Measurements from ENCODE around the gene DHX40.

Gene DHX40

DNA sequence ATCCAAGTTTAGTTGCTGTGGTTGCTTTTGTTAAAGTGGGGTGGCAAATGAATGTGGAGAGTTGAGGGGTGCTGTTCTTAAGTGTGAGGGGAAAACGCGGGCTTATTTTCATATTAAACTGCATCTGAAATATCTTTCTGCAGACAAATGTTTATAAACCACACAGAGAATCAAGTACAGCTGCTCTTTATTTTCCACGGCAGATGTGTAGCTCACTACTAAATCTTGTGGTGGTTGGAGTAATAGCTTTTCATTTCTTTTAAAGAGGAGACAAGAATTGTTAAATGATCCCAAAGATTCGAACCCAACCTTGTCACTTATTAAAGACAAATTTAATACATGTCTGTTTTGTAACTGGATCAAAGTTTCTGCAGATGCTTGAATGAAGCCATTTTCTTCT, 56.4 kb downstream of the DHX40 start:
- Histone ChIP-seq H3K27ac (ENCODE audit: low read depth, low read length) (peak overlapping the region; percentile 61), H3K9ac (ENCODE audit: low read length) (peak overlapping the region; percentile 100), H3F3A (ENCODE audit: insufficient read depth) (peaks cover 29% of the 10 kb centered on the region), H3K79me2 (ENCODE audit: insufficient read depth, low read length) (peaks cover 79% of the 10 kb centered on the region), H3K36me3 (ENCODE audit: low read length) (peaks cover 15% of the 10 kb centered on the region), H3K4me3 (ENCODE audit: insufficient read depth, low read length, poor library complexity, severe bottlenecking) (peak overlapping the region; percentile 100), H3K4me2 (ENCODE audit: low read depth, low read length, poor library complexity, severe bottlenecking) (peak overlapping the region; percentile 96), H3K27me3 (ENCODE audit: low read length) (no peaks in the 10 kb centered on the region), H3K9me3 (ENCODE audit: insufficient read depth, low read length) (no peaks in the 10 kb centered on the region), H3K9me2 (replicated peaks; ENCODE audit: insufficient read depth, low read length) (no peaks in the 10 kb centered on the region), H2AFZ (ENCODE audit: low read depth, low read length, severe bottlenecking) (no peak overlapping the region), H4K20me1 (ENCODE audit: low read depth, low read length) (peaks cover 48% of the 10 kb centered on the region)
- TF ChIP-seq, protein P1, sequence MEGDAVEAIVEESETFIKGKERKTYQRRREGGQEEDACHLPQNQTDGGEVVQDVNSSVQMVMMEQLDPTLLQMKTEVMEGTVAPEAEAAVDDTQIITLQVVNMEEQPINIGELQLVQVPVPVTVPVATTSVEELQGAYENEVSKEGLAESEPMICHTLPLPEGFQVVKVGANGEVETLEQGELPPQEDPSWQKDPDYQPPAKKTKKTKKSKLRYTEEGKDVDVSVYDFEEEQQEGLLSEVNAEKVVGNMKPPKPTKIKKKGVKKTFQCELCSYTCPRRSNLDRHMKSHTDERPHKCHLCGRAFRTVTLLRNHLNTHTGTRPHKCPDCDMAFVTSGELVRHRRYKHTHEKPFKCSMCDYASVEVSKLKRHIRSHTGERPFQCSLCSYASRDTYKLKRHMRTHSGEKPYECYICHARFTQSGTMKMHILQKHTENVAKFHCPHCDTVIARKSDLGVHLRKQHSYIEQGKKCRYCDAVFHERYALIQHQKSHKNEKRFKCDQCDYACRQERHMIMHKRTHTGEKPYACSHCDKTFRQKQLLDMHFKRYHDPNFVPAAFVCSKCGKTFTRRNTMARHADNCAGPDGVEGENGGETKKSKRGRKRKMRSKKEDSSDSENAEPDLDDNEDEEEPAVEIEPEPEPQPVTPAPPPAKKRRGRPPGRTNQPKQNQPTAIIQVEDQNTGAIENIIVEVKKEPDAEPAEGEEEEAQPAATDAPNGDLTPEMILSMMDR (IDR thresholded peaks at IDR 0.05; ENCODE audit: insufficient read depth, low read length, poor library complexity, severe bottlenecking) = no peak
- TF ChIP-seq EZH2phosphoT487 (conservative IDR thresholded peaks at IDR 0.05; ENCODE audit: low read length) = no peak

DNA sequence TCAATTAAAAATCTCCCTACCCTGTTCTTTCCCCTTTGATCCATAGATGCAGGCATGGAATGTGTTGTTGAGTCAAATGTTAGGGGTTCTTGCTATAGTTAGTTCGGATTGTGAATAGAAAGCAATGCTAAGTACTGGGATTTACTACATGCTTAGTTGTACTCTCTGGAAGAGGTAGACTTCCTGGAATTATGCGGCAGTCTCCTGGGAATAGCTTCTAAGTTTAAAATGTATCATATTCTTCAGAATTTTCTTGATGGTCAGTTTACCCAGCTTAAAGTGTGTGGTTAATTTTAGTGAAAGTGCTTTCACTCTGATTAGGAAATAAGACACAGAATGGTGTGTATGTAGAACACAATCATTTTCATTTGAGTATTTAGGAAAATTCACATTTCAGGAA, 57.7 kb downstream of the DHX40 start:
- Histone ChIP-seq H3K4me3 (ENCODE audit: insufficient read depth, low read length, poor library complexity, severe bottlenecking) (peak overlapping the region; percentile 24), H3K9me3 (ENCODE audit: insufficient read depth, low read length) (no peaks in the 10 kb centered on the region), H4K20me1 (ENCODE audit: low read depth, low read length) (peaks cover 60% of the 10 kb centered on the region)

DNA sequence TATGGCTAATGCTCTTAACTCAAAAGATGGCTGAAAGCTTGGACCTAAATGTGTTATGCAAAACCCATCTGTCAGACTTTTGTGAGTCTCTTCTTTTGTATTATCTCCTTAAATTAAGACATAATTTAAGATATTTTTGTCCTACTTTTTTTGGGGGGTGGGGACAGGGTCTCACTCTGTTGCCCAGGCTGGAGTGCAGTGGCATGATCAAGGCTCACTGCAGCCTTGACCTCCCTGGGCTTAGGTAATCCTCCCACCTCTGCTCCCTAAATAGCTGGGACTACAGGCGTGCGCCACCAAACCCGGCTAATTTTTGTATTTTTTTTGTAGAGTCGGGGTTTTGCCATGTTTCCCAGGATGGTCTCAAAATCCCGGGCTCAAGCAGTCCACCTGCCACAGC, 61.3 kb downstream of the DHX40 start:
- Histone ChIP-seq H4K20me1 (ENCODE audit: low read depth, low read length) (peaks cover 58% of the 10 kb centered on the region), H3F3A (ENCODE audit: insufficient read depth) (peaks cover 21% of the 10 kb centered on the region; the same call in 1 of the 2 replicates), H2AFZ (ENCODE audit: low read depth, low read length, severe bottlenecking) (no peak overlapping the region), H3K36me3 (ENCODE audit: low read length) (peaks cover 15% of the 10 kb centered on the region), H3K4me2 (ENCODE audit: low read depth, low read length, poor library complexity, severe bottlenecking) (peak overlapping the region; percentile 21), H3K4me3 (ENCODE audit: insufficient read depth, low read length, poor library complexity, severe bottlenecking) (no peak overlapping the region), H3K9ac (ENCODE audit: low read length) (no peak overlapping the region), H3K79me2 (ENCODE audit: insufficient read depth, low read length) (peaks cover 100% of the 10 kb centered on the region), H3K9me3 (ENCODE audit: insufficient read depth, low read length) (no peaks in the 10 kb centered on the region), H3K9me2 (replicated peaks; ENCODE audit: insufficient read depth, low read length) (no peaks in the 10 kb centered on the region), H3K27ac (ENCODE audit: low read depth, low read length) (0 out of 2 replicates have a peak overlapping the region, but pooled peaks have one; percentile 3), H3K27me3 (ENCODE audit: low read length) (no peaks in the 10 kb centered on the region)
- no peak for TF ChIP-seq EZH2phosphoT487 (conservative IDR thresholded peaks at IDR 0.05; ENCODE audit: low read length)
- TF ChIP-seq, protein P1 (IDR thresholded peaks at IDR 0.05; ENCODE audit: insufficient read depth, low read length, poor library complexity, severe bottlenecking) = no peak

More for the DNA sequence above, 57.7 kb downstream of the DHX40 start:
- H3K9me2 ChIP-seq (replicated peaks; ENCODE audit: insufficient read depth, low read length) = no peaks in the 10 kb centered on the region
- peaks cover 15% of the 10 kb centered on the region for H3K36me3 ChIP-seq (ENCODE audit: low read length)
- H3K9ac ChIP-seq (ENCODE audit: low read length) = 0 out of 2 replicates have a peak overlapping the region, but pooled peaks have one; percentile 100
- peaks cover 35% of the 10 kb centered on the region for H3F3A ChIP-seq (ENCODE audit: insufficient read depth)
- TF ChIP-seq, protein P1 (IDR thresholded peaks at IDR 0.05; ENCODE audit: insufficient read depth, low read length, poor library complexity, severe bottlenecking) = no peak
- no peak for TF ChIP-seq EZH2phosphoT487 (conservative IDR thresholded peaks at IDR 0.05; ENCODE audit: low read length)
- peak overlapping the region; percentile 96 for H3K4me2 ChIP-seq (ENCODE audit: low read depth, low read length, poor library complexity, severe bottlenecking)
- H3K79me2 ChIP-seq (ENCODE audit: insufficient read depth, low read length) = peaks cover 93% of the 10 kb centered on the region
- no peak overlapping the region for H2AFZ ChIP-seq (ENCODE audit: low read depth, low read length, severe bottlenecking)
- no peaks in the 10 kb centered on the region for H3K27me3 ChIP-seq (ENCODE audit: low read length)
- H3K27ac ChIP-seq (ENCODE audit: low read depth, low read length) = 0 out of 2 replicates have a peak overlapping the region, but pooled peaks have one; percentile 61

All from SU-DHL-6 (cell line).